HG02870 (cell line): ENCODE results near the gene CAPN1.
"Not testable (repeated sequence)": the region's sequence is repeated elsewhere in the genome, so short reads cannot be mapped to it uniquely, and the experiment has no call there.

Source experiments
- ATAC-seq: cut with Tn5 transposase; IDR thresholded peaks from one replicate; pipeline ENCODE4 v1.9.1; 2021; ENCODE audit warnings: mild to moderate bottlenecking, moderate library complexity; ENCODE audit not compliant: unreplicated experiment

Gene CAPN1

GRCh38 chr11:65181569-65182257 lies at the start of gene CAPN1:
Gene CAPN1, plus strand, starts transcription at chr11:65181928. Its CDS starts 774 bp downstream, at chr11:65182702.
- peak; percentile 35 for ATAC-seq

GRCh38 chr11:65132238-65132987 lies 49.3 kb upstream of the CAPN1 start:
- no peak for ATAC-seq

- no peak for ATAC-seq
These were observed 48.6 kb upstream of the CAPN1 start for GRCh38 chr11:65132988-65133700.

- no peak for ATAC-seq
These were observed 48.0 kb upstream of the CAPN1 start for GRCh38 chr11:65133724-65134123.

- peak; percentile 51 for ATAC-seq
These were observed 47.3 kb upstream of the CAPN1 start, which contains the start of gene SYVN1 for GRCh38 chr11:65134240-65134951. Gene SYVN1, minus strand, starts transcription at chr11:65134519. Its CDS starts 918 bp downstream, at chr11:65133601.

- peak; percentile 56 for ATAC-seq
These were observed 46.6 kb upstream of the CAPN1 start for GRCh38 chr11:65134952-65135632.

GRCh38 chr11:65135633-65136145 lies 46.0 kb upstream of the CAPN1 start:
- ATAC-seq: no peak

- no peak for ATAC-seq
These were observed 45.1 kb upstream of the CAPN1 start for GRCh38 chr11:65136515-65137096.

GRCh38 chr11:65141896-65142494 lies 39.7 kb upstream of the CAPN1 start:
- no peak for ATAC-seq

GRCh38 chr11:65147352-65148075 lies 34.2 kb upstream of the CAPN1 start:
- no peak for ATAC-seq

- ATAC-seq: no peak
These were observed 33.1 kb upstream of the CAPN1 start for GRCh38 chr11:65148657-65149056.

- not testable (repeated sequence) for ATAC-seq
These were observed 31.6 kb upstream of the CAPN1 start for GRCh38 chr11:65150131-65150508.

GRCh38 chr11:65150509-65151299 lies 31.0 kb upstream of the CAPN1 start:
- no peak for ATAC-seq

GRCh38 chr11:65151331-65151899 lies 30.3 kb upstream of the CAPN1 start:
- no peak for ATAC-seq

GRCh38 chr11:65152122-65152521 lies 29.6 kb upstream of the CAPN1 start:
- no peak for ATAC-seq

GRCh38 chr11:65156256-65156655 lies 25.5 kb upstream of the CAPN1 start:
- no peak for ATAC-seq

- no peak for ATAC-seq
These were observed 24.8 kb upstream of the CAPN1 start for GRCh38 chr11:65156926-65157325.

GRCh38 chr11:65157336-65157735 lies 24.4 kb upstream of the CAPN1 start:
- no peak for ATAC-seq
